ENCODE results near the gene ZMYND8. TPM values are rescaled to one million over a fixed set of nuclear protein-coding genes. Genes with fewer than 3 reads are reported as not detected.

The ZMYND8 gene
- polyA plus RNA-seq, 3 donors = 1.4 to 13.8 (median 5.8) TPM

- peaks cover 41% of the 10 kb centered on the region for H3K4me1 Mint-ChIP-seq
- intact Hi-C loops (cut with micrococcal nuclease) = loop anchor here in 1 of 2 donors (5.0 to 10.0 kb wide), 2 partner anchors 420 to 1412 kb away; no protein-coding TSS in a partner anchor
- TF ChIP-seq, protein P1, sequence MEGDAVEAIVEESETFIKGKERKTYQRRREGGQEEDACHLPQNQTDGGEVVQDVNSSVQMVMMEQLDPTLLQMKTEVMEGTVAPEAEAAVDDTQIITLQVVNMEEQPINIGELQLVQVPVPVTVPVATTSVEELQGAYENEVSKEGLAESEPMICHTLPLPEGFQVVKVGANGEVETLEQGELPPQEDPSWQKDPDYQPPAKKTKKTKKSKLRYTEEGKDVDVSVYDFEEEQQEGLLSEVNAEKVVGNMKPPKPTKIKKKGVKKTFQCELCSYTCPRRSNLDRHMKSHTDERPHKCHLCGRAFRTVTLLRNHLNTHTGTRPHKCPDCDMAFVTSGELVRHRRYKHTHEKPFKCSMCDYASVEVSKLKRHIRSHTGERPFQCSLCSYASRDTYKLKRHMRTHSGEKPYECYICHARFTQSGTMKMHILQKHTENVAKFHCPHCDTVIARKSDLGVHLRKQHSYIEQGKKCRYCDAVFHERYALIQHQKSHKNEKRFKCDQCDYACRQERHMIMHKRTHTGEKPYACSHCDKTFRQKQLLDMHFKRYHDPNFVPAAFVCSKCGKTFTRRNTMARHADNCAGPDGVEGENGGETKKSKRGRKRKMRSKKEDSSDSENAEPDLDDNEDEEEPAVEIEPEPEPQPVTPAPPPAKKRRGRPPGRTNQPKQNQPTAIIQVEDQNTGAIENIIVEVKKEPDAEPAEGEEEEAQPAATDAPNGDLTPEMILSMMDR (IDR thresholded peaks at IDR 0.05) = no peak
- Histone ChIP-seq H3K36me3 (replicated peaks in 1 of 2; ENCODE audit: control insufficient read depth in 1 of 2, insufficient read depth in 2 of 2, low read length in 2 of 2) (no peaks in the 10 kb centered on the region), H3K9me3 (replicated peaks in 1 of 2; ENCODE audit: control insufficient read depth in 1 of 2, insufficient read depth in 1 of 2, low read length in 2 of 2) (no peaks in the 10 kb centered on the region), H3K4me3 (replicated peaks in 1 of 3; ENCODE audit: low read depth in 2 of 3, low read length in 3 of 3) (peak overlapping the region; percentile 14 to 71 (median 34)), H3K79me2 (ENCODE audit: insufficient read depth, low read length) (peaks cover 66% of the 10 kb centered on the region), H3K4me2 (replicated peaks; ENCODE audit: extremely low read depth, low read length, poor library complexity, severe bottlenecking) (peak overlapping the region; percentile 80), H4K20me1 (ENCODE audit: insufficient read depth, low read length) (peaks cover 1% of the 10 kb centered on the region), H3K27ac (ENCODE audit: low read depth in 1 of 2, low read length in 2 of 2) (peak overlapping the region in 1 of 2 donors; percentile 96), H3K4me1 (ENCODE audit: control insufficient read depth in 1 of 2, insufficient read depth in 2 of 2, low read length in 2 of 2) (peaks cover 100% of the 10 kb centered on the region in 2 donors), H3K9ac (ENCODE audit: insufficient read depth, low read length, poor library complexity, severe bottlenecking) (peak overlapping the region; percentile 59), H3K27me3 (ENCODE audit: control insufficient read depth in 2 of 2, insufficient read depth in 2 of 2, low read length in 2 of 2) (no peaks in the 10 kb centered on the region), H2AFZ (ENCODE audit: insufficient read depth, low read depth, low read length, poor library complexity, severe bottlenecking) (peak overlapping the region; percentile 52)
- peak in 2 of 3 donors; percentile 22 to 33 for DNase-seq
- no peaks in the 10 kb centered on the region for H3K27me3 Mint-ChIP-seq (ENCODE audit: low read depth in 3 of 3)
- no CpG with 5 or more reads among the region's 4 CpGs for WGBS (ENCODE audit: insufficient coverage)
- peaks cover 2 to 3% of the 10 kb centered on the region in 2 donors for H3K36me3 Mint-ChIP-seq
- H3K4me3 Mint-ChIP-seq = peak overlapping the region; percentile 56 to 95
- peaks cover 0 to 2% (median 0%) of the 10 kb centered on the region in 7 donors for H3K9me3 Mint-ChIP-seq
- peak overlapping the region; percentile 67 to 98 (median 94) for H3K27ac Mint-ChIP-seq
Observed at GRCh38 chr20:47354714-47355488, 1.6 kb downstream of the ZMYND8 start.

GRCh38 chr20:47354464-47354713, 2.1 kb downstream of the ZMYND8 start:
- H4K20me1 ChIP-seq (ENCODE audit: insufficient read depth, low read length) = peaks cover 5% of the 10 kb centered on the region

More at GRCh38 chr20:47354464-47354713, 2.1 kb downstream of the ZMYND8 start:
- Mint-ChIP-seq H3K36me3 (peaks cover 2 to 3% of the 10 kb centered on the region in 2 donors), H3K27ac (peak overlapping the region; percentile 67 to 98 (median 94)), H3K9me3 (peaks cover 0 to 2% (median 0%) of the 10 kb centered on the region in 7 donors), H3K4me3 (peak overlapping the region; percentile 7 to 95), H3K4me1 (peaks cover 36% of the 10 kb centered on the region), H3K27me3 (ENCODE audit: low read depth in 3 of 3) (no peaks in the 10 kb centered on the region)
- H3K9me3 ChIP-seq (replicated peaks in 1 of 2; ENCODE audit: control insufficient read depth in 1 of 2, insufficient read depth in 1 of 2, low read length in 2 of 2) = no peaks in the 10 kb centered on the region
- peaks cover 100% of the 10 kb centered on the region in 2 donors for H3K4me1 ChIP-seq (ENCODE audit: control insufficient read depth in 1 of 2, insufficient read depth in 2 of 2, low read length in 2 of 2)
- no peak for DNase-seq
- H3K9ac ChIP-seq (ENCODE audit: insufficient read depth, low read length, poor library complexity, severe bottlenecking) = peak overlapping the region; percentile 5
- TF ChIP-seq, protein P1 (IDR thresholded peaks at IDR 0.05) = no peak
- H3K4me3 ChIP-seq (replicated peaks in 1 of 3; ENCODE audit: low read depth in 2 of 3, low read length in 3 of 3) = peak overlapping the region in 2 of 3 experiments; percentile 34 to 71
- H3K27ac ChIP-seq (ENCODE audit: low read depth in 1 of 2, low read length in 2 of 2) = peak overlapping the region in 1 of 2 donors; percentile 96
- no peaks in the 10 kb centered on the region for H3K27me3 ChIP-seq (ENCODE audit: control insufficient read depth in 2 of 2, insufficient read depth in 2 of 2, low read length in 2 of 2)
- peak overlapping the region; percentile 80 for H3K4me2 ChIP-seq (replicated peaks; ENCODE audit: extremely low read depth, low read length, poor library complexity, severe bottlenecking)
- H2AFZ ChIP-seq (ENCODE audit: insufficient read depth, low read depth, low read length, poor library complexity, severe bottlenecking) = peak overlapping the region; percentile 52
- 0% methylated on average over 2 of the region's 2 CpGs for WGBS (ENCODE audit: insufficient coverage)
- intact Hi-C loops (cut with micrococcal nuclease) = loop anchor here in 1 of 2 donors (5.0 to 10.0 kb wide), 2 partner anchors 420 to 1413 kb away; no protein-coding TSS in a partner anchor
- H3K36me3 ChIP-seq (replicated peaks in 1 of 2; ENCODE audit: control insufficient read depth in 1 of 2, insufficient read depth in 2 of 2, low read length in 2 of 2) = no peaks in the 10 kb centered on the region
- H3K79me2 ChIP-seq (ENCODE audit: insufficient read depth, low read length) = peaks cover 71% of the 10 kb centered on the region

All from CD14-positive monocyte (primary cell).